Activated naive CD8-positive, alpha-beta T cell treated with anti-CD3 and anti-CD28 coated beads for 36 hours (primary cell): ENCODE measurements around the gene TSEN2. TPM values are rescaled to one million over a fixed set of nuclear protein-coding genes. Genes with fewer than 3 reads are reported as not detected.

Experiments used
- DNase-seq: peaks from one replicate; pipeline ENCODE4 v3.0.0; 2021
- H3K27ac Mint-ChIP-seq: one replicate; pipeline ENCODE4 v1.8.0; 2022; ENCODE audit warnings: mild to moderate bottlenecking, moderate library complexity, mixed read lengths
- H3K27me3 Mint-ChIP-seq: one replicate; pipeline ENCODE4 v1.8.0; 2022; ENCODE audit warnings: mild to moderate bottlenecking, mixed read lengths
- H3K36me3 Mint-ChIP-seq: one replicate; pipeline ENCODE4 v1.8.0; 2021; ENCODE audit warnings: mild to moderate bottlenecking, mixed read lengths
- H3K4me1 Mint-ChIP-seq: one replicate; pipeline ENCODE4 v1.8.0; 2021; ENCODE audit warnings: mixed read lengths
- H3K4me3 Mint-ChIP-seq: one replicate; pipeline ENCODE4 v1.8.0; 2022; ENCODE audit warnings: mild to moderate bottlenecking, moderate library complexity, mixed read lengths
- H3K9me3 Mint-ChIP-seq: one replicate; pipeline ENCODE4 v1.8.0; 2022; ENCODE audit warnings: mixed read lengths
- total RNA-seq, 2 experiments: library from RNA; stranded (reverse); gene quantifications; one replicate each; pipeline ENCODE4 v1.2.3, GENCODE V29; 2021

The TSEN2 gene
- total RNA-seq, result 10 to 100 TPM; 24.7 to 29.7 TPM

- Mint-ChIP-seq H3K27me3 (no peaks in the 10 kb centered on the region), H3K27ac (peak within 1 kb of the TSS; percentile 95), H3K4me1 (peaks cover 42% of the 10 kb centered on the region), H3K36me3 (peaks cover 10% of the 10 kb centered on the region), H3K9me3 (no peaks in the 10 kb centered on the region), H3K4me3 (peak within 1 kb of the TSS; percentile 90)
- peak; percentile 98 for DNase-seq
These were observed at the start of gene TSEN2 for GRCh38 chr3:12484198-12484982. Gene TSEN2 (plus strand): TSS chr3:12484480. CDS start chr3:12489801, 5,321 bp downstream.

DNA sequence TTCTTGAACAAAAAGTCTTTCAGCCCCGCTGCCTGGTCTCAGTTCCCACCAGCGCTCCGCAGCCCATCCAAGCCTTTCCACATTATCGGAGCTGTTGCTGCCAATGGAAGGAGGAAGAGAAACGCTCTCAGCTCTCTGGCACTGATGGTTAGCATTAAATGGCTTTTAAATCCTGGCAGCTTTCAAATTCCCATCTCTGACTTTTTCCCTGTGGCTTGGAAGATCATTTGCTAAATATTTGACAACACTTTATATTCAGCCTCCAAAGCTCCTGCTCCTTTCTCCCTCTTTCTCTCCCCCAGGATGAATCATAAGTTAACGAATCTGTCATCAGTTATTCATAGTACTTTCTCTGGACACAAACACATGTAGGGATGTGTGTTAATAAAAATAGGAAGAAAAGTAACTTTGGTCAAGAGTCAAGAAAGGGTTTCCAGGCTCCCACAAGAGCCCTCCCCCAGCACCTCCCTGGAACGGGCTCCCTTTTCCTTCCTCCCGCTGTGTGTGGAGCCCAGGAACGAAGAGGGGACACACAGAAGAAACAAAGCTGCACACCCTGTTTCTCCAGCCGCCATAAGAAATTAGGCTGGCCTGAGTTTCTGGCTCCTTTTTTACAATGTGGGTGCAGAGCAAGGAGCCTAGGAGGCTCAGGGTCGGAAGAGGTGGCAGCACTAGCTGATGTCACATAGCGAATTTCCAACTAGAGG is 47.6 kb upstream of the TSEN2 start:
- DNase-seq, result no peak
- H3K9me3 Mint-ChIP-seq, result no peaks in the 10 kb centered on the region
- H3K4me1 Mint-ChIP-seq, result no peaks in the 10 kb centered on the region
- no peaks in the 10 kb centered on the region for H3K27me3 Mint-ChIP-seq
- H3K36me3 Mint-ChIP-seq, result no peaks in the 10 kb centered on the region
- no peak overlapping the region for H3K27ac Mint-ChIP-seq
- no peak overlapping the region for H3K4me3 Mint-ChIP-seq

DNA sequence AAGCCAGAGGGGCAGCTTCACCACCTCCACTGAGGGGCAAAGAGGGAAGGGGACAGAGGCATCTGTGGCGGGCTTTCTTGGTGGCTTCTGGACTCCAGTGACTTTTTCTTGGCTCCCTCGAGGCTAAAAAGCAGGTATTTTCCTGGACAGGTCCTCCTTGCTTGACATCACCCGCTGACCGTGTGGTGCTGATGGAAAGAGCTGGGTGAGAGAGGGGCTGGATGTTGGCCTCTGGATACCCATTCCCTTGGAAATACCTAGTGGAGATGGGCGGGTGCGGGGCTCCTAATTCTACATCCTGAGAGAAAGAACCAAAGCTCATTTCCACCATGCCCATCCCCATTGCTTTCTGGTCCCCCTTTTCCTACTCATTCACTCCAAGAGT is 47.1 kb upstream of the TSEN2 start:
- H3K4me1 Mint-ChIP-seq, result no peaks in the 10 kb centered on the region
- DNase-seq, result no peak
- H3K4me3 Mint-ChIP-seq, result no peak overlapping the region
- no peaks in the 10 kb centered on the region for H3K27me3 Mint-ChIP-seq
- H3K27ac Mint-ChIP-seq, result no peak overlapping the region
- H3K36me3 Mint-ChIP-seq, result no peaks in the 10 kb centered on the region
- H3K9me3 Mint-ChIP-seq, result no peaks in the 10 kb centered on the region

- Mint-ChIP-seq H3K9me3 (no peaks in the 10 kb centered on the region), H3K27ac (no peak overlapping the region), H3K27me3 (no peaks in the 10 kb centered on the region), H3K36me3 (no peaks in the 10 kb centered on the region), H3K4me1 (no peaks in the 10 kb centered on the region), H3K4me3 (no peak overlapping the region)
- no peak for DNase-seq
These were observed 46.4 kb upstream of the TSEN2 start for GRCh38 chr3:12437861-12438260.

GRCh38 chr3:12438318-12438717 is 46.0 kb upstream of the TSEN2 start:
- H3K27ac Mint-ChIP-seq, result no peak overlapping the region
- no peak for DNase-seq

GRCh38 chr3:12439161-12439940 is 44.9 kb upstream of the TSEN2 start:
- no peak for DNase-seq
- H3K27me3 Mint-ChIP-seq, result peaks cover 8% of the 10 kb centered on the region
- no peak overlapping the region for H3K4me3 Mint-ChIP-seq
- no peak overlapping the region for H3K27ac Mint-ChIP-seq
- H3K4me1 Mint-ChIP-seq, result no peaks in the 10 kb centered on the region
- H3K36me3 Mint-ChIP-seq, result no peaks in the 10 kb centered on the region
- H3K9me3 Mint-ChIP-seq, result no peaks in the 10 kb centered on the region

More at GRCh38 chr3:12438318-12438717, 46.0 kb upstream of the TSEN2 start:
- Mint-ChIP-seq H3K4me3 (no peak overlapping the region), H3K27me3 (peaks cover 4% of the 10 kb centered on the region), H3K4me1 (no peaks in the 10 kb centered on the region), H3K9me3 (no peaks in the 10 kb centered on the region), H3K36me3 (no peaks in the 10 kb centered on the region)

- H3K4me1 Mint-ChIP-seq, result no peaks in the 10 kb centered on the region
These were observed 43.2 kb upstream of the TSEN2 start for GRCh38 chr3:12440927-12441714.

GRCh38 chr3:12442654-12443501 is 41.4 kb upstream of the TSEN2 start:
- H3K36me3 Mint-ChIP-seq, result no peaks in the 10 kb centered on the region
- H3K9me3 Mint-ChIP-seq, result no peaks in the 10 kb centered on the region
- no peak for DNase-seq
- no peak overlapping the region for H3K27ac Mint-ChIP-seq
- no peak overlapping the region for H3K4me3 Mint-ChIP-seq
- H3K4me1 Mint-ChIP-seq, result no peaks in the 10 kb centered on the region
- peaks cover 12% of the 10 kb centered on the region for H3K27me3 Mint-ChIP-seq

More at GRCh38 chr3:12440927-12441714, 43.2 kb upstream of the TSEN2 start:
- H3K27ac Mint-ChIP-seq, result no peak overlapping the region
- peaks cover 8% of the 10 kb centered on the region for H3K27me3 Mint-ChIP-seq
- H3K9me3 Mint-ChIP-seq, result no peaks in the 10 kb centered on the region
- H3K36me3 Mint-ChIP-seq, result no peaks in the 10 kb centered on the region
- DNase-seq, result no peak
- H3K4me3 Mint-ChIP-seq, result no peak overlapping the region

- Mint-ChIP-seq H3K27me3 (peaks cover 12% of the 10 kb centered on the region), H3K36me3 (no peaks in the 10 kb centered on the region), H3K27ac (no peak overlapping the region), H3K4me1 (no peaks in the 10 kb centered on the region), H3K9me3 (no peaks in the 10 kb centered on the region), H3K4me3 (no peak overlapping the region)
- DNase-seq, result no peak
These were observed 40.3 kb upstream of the TSEN2 start for GRCh38 chr3:12443781-12444522.

GRCh38 chr3:12444582-12445471 is 39.5 kb upstream of the TSEN2 start:
- Mint-ChIP-seq H3K4me3 (no peak overlapping the region), H3K27ac (no peak overlapping the region), H3K27me3 (peaks cover 12% of the 10 kb centered on the region), H3K36me3 (no peaks in the 10 kb centered on the region), H3K4me1 (no peaks in the 10 kb centered on the region), H3K9me3 (no peaks in the 10 kb centered on the region)
- no peak for DNase-seq

DNA sequence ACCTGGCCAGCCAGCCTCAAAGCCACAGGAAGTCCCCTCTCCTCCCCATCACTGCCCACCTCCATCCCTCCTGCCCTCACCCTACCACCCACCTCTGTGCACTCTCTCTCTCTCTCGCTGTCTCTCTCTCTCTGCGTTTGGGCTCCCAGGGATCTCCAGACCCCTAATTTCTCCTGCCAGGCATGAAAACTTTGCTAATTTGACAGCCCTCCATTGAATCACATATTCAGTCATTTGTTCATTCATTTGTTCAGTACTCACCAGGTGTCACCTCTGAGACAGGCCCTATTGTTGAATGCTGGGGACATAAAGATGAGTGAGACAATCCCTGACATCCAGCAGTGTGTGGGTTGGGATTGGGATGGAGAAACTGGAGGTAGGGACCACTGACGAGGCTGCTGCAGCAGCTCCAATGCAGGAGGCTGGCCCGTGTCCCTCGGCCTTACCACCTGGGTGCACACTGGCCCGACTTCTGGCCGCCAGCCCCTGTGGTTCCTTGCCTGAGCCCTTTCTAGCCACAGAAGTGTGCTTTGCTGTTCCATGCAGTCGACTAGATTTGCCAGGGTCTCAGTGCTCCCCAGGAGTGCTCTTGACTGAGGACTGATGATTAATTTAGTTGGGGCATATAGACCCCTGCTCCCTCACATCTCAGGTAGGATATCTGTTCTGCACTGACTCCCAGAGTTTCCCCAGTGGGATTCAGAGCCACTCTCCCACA is 38.6 kb upstream of the TSEN2 start:
- no peak for DNase-seq
- H3K4me1 Mint-ChIP-seq, result no peaks in the 10 kb centered on the region
- peaks cover 12% of the 10 kb centered on the region for H3K27me3 Mint-ChIP-seq
- no peaks in the 10 kb centered on the region for H3K9me3 Mint-ChIP-seq
- H3K36me3 Mint-ChIP-seq, result no peaks in the 10 kb centered on the region
- no peak overlapping the region for H3K4me3 Mint-ChIP-seq
- no peak overlapping the region for H3K27ac Mint-ChIP-seq

DNA sequence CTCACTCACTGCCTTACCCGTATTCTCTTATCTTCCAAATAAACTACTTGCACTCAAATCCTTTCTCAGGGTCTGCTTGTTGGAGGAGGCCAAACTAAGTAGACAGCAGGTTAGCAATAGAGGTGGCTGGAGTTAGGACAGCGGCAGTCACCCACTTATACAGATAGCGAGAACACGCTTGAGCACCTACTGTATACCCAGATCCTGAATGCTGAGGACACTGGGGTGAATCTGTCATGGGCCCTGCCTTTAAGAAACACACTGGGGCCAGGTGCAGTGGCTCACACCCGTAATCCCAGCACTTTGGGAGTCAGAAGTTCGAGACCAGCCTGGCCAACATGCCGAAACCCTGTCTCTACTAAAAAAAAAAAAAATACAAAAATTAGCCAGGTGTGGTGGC is 38.0 kb upstream of the TSEN2 start:
- Mint-ChIP-seq H3K36me3 (no peaks in the 10 kb centered on the region), H3K27me3 (peaks cover 12% of the 10 kb centered on the region), H3K9me3 (no peaks in the 10 kb centered on the region), H3K27ac (no peak overlapping the region), H3K4me1 (no peaks in the 10 kb centered on the region), H3K4me3 (no peak overlapping the region)
- DNase-seq, result no peak
